ENCODE results near the gene TBATA.

TBATA gene

DNA sequence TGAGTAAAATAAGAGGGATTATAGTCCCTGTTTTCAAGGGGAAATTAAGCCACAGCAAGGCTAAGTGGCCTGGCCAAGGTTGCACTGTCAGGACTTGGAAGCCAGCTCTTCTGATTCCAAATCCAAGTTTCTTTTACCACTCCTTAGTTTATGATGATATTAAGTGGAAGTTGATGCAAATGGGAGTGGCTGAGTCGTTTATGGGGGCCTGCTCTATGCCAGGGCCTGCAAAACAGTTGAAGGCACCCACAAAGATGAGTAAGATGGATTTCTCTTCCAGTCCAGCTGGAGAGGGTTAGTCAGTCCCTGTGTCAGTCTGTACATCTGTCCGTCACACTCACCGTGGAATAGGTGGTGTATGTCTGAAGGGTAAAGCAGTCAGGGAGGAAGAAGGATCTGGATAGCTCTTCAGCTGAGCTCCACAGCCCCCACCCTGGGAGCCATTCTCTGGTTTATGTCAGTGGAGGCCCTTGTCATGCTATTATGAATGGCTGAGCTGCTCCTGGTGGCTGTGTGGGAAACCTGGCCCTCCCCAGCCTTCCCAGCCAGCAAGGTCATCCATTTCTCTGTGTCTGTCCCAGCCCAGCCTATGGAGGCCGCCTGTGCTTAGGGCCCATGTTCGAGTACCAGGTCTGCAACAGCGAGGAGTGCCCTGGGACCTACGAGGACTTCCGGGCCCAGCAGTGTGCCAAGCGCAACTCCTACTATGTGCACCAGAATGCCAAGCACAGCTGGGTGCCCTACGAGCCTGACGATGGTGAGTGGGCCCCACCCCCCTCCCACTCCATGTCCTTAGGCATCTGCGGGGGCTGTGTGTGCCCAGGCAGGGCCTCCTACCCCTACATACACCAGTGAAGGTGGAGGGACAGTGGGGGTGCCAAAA is 44.5 kb downstream of the TBATA start:
- DNase-seq: no peak

DNA sequence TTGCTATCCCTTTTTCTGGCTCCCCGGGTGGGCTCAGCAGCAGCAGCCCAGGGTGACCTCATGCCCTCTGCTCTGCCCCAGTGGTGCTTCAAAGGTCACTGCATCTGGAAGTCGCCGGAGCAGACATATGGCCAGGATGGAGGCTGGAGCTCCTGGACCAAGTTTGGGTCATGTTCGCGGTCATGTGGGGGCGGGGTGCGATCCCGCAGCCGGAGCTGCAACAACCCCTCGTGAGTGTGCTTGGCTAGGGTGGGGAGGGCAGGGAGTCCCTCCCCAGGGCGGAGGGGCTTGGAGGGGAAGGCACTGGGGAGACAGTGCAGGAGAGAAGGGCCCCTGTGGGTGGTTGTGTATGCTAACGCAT is 46.4 kb downstream of the TBATA start:
- DNase-seq: no peak

GRCh38 chr10:70738006-70738760 is 47.0 kb downstream of the TBATA start:
- DNase-seq: no peak

- no peak for DNase-seq
Measured at GRCh38 chr10:70737250-70737649, 47.9 kb downstream of the TBATA start.

DNA sequence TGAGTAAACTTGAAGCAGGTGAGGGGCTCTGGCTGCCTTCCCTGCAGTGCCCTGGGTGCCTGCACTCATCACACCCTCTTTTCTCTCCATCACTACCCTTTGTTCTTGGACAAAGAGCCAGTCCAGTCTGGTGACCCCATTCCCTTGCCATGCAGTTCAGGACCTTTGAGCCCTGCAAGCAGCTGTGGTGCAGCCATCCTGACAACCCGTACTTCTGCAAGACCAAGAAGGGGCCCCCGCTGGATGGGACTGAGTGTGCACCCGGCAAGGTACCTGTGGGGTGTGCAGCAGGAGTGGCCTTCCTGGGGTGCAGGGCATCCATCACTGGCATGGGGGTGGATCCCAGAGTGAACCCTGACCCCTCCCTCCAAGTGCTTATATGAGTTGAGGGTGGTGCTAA is 48.7 kb downstream of the TBATA start:
- no peak for DNase-seq

GRCh38 chr10:70735161-70735560 is 50.0 kb downstream of the TBATA start:
- DNase-seq: no peak

GRCh38 chr10:70733051-70733450 is 52.1 kb downstream of the TBATA start:
- no peak for DNase-seq

DNA sequence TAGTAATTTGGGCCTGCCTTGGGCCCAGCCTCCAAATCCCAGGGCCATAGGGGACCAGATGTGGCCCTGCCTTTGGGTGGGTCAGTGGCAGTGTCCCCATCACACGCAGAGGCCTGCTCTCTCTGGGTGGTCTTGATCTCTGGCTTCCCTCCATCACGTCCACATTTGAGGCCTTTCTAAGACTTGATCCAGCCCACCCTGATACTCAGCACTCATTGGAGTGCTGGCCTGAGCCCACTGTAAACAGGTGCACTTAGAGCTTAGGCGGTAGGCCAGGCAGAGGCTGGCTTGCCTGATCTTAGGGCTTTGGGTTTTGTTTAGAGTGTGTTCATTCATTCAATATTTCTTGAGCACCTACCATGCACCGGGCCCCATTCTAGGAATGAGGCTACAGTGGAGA is 52.6 kb downstream of the TBATA start:
- no peak for DNase-seq

DNA sequence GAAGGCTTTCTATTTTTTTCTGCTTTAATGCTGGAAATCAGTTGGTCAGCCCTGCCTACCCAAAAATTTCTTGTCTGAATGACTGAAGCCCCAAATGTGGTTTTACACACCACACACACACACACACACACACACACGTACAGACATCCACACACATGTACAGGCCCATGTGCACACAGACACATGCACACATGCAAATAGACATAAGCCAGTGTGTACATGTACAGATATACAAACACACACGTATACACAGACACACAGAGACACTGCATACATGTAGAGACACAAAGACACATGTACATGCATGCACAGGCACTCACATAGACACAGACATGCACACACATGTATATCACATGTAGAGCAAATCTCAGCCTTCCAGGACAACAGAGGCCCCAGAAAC is 54.2 kb downstream of the TBATA start:
- no peak for DNase-seq

DNA sequence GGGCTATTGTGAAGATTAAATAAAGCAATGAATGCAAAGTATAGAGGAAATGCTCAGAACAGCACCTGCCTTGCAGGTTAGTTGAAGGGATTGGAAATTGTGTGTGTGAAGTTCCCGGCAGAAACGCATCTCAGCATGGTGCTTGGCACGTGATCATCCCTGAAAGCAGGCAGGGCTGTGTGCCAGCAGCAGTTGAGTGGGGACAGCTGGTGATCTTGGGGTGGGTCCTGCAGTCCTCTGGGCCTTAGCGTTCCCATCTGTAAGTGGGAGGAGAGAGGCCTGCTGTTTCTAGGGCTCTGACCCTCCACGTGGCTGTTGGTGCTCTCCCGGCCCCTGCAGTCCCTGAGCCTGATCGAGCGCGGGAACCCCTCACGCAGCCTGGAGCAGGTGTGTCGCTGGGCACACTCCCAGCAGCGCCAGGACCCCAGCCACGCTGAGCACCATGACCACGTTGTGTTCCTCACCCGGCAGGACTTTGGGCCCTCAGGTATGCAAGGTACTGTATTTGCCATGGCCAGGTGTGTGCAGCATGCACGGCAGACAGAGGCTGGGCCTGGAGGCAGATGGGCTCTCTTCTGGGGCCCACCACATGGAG is 55.3 kb downstream of the TBATA start:
- no peak for DNase-seq

DNA sequence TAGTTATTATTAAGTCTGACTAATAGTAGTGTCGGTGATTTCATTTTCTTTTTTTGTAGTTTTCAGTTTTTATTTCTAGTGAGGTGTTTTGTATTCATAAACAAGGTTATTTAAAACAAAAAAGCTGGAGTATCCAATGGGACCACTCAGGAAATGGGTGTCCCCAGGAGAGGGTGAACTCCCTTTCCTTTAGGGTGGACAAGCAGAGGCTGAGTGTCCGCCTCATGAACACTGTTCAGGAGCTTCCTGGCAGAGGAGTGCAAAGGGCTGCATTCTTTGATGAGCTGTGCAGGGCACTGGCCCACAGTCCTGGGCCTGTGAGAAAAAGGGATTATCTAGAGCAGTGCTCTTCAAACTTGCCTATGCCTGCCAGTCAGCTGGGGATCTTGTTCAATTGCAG is 56.8 kb downstream of the TBATA start:
- DNase-seq: no peak

DNA sequence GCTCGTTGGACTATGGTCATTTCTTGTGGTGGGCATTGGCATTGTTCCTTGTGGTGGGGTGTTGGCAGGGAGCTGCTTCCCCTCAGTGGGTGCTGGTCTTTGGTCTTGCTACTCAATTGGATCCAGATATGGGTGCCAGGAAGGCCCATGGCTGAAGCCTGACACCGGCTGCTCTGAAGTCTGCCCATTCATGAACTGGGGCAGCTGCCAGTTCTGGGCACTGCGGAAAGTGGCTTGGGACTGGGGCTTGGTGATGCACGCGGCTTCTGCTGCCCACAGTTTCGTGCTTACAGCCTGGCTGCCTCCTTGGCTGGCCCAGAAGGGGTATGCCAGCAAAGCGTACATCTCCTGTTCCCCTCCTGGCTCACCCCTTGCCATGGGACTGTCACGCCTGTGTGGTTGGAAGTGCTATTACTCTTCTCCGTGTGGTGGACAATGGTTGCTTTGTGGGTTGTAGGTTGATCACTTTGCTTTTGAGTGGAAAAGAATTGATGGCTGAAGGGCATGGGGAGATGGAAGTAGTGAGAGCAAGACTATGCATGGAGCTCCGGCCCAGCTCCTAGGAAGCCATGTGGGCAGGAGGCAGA is 58.2 kb downstream of the TBATA start:
- DNase-seq: no peak

- DNase-seq: no peak
Measured at GRCh38 chr10:70723771-70724170, 61.4 kb downstream of the TBATA start.

GRCh38 chr10:70722820-70723424 is 62.3 kb downstream of the TBATA start:
- DNase-seq: no peak

Measured in T1000 (cell line).